SK-N-SH treated with all-trans-retinoic acid at 6 μM for 48 hours (cell line): ENCODE results near the gene MMP26.

ENCODE experiments used
- ATAC-seq: fragments of 200-7000 bp; cut with Tn5 transposase; 3 replicates; pipeline ENCODE4 v1.9.1; 2020; ENCODE audit warnings: mild to moderate bottlenecking, moderate library complexity
- ARNTL ChIP-seq: fragments of 450-650 bp; formaldehyde crosslinking; IDR thresholded peaks from 2 replicates; pipeline ENCODE4 v1.5.0; 2020; ENCODE audit warnings: low read depth, mild to moderate bottlenecking, moderate library complexity, borderline replicate concordance
- BACH2 ChIP-seq: fragments of 250-450 bp; sonication (Bioruptor Pico); IDR thresholded peaks from 2 replicates; pipeline ENCODE4 v1.9.0; 2021; ENCODE audit warnings: mild to moderate bottlenecking, borderline replicate concordance
- CREB5 ChIP-seq: fragments of 250-450 bp; sonication (Bioruptor Pico); IDR thresholded peaks from 2 replicates; pipeline ENCODE4 v1.5.1; 2020; ENCODE audit warnings: low read depth, mild to moderate bottlenecking, moderate library complexity
- CSDC2 ChIP-seq: fragments of 250-450 bp; sonication (Bioruptor Pico); IDR thresholded peaks from 2 replicates; pipeline ENCODE4 v1.5.0; 2020; ENCODE audit warnings: mild to moderate bottlenecking, moderate library complexity
- CSRNP3 ChIP-seq: fragments of 250-450 bp; sonication (Bioruptor Pico); IDR thresholded peaks from 2 replicates; pipeline ENCODE4 v1.5.1; 2021; ENCODE audit warnings: mild to moderate bottlenecking, moderate library complexity
- GLIS3 ChIP-seq: fragments of 250-450 bp; sonication (Bioruptor Pico); IDR thresholded peaks from 2 replicates; pipeline ENCODE4 v1.5.0; 2020; ENCODE audit warnings: mild to moderate bottlenecking, moderate library complexity
- POU6F1 ChIP-seq: fragments of 250-450 bp; sonication (Bioruptor Pico); IDR thresholded peaks from 2 replicates; pipeline ENCODE4 v1.8.0; 2021; ENCODE audit warnings: low read depth, mild to moderate bottlenecking, moderate library complexity, borderline replicate concordance
- PPARA ChIP-seq: fragments of 250-450 bp; sonication (Bioruptor Pico); IDR thresholded peaks from 2 replicates; pipeline ENCODE4 v1.5.0; 2020; ENCODE audit warnings: mild to moderate bottlenecking, borderline replicate concordance
- RARB ChIP-seq: fragments of 250-450 bp; sonication (Bioruptor Pico); IDR thresholded peaks from 2 replicates; pipeline ENCODE4 v1.8.0; 2021; ENCODE audit warnings: mild to moderate bottlenecking, moderate library complexity
- SNAI2 ChIP-seq: fragments of 250-450 bp; sonication (Bioruptor Pico); IDR thresholded peaks from 2 replicates; pipeline ENCODE4 v1.5.0; 2020; ENCODE audit warnings: mild to moderate bottlenecking, moderate library complexity
- TCF4 ChIP-seq: fragments of 250-450 bp; sonication (Bioruptor Pico); IDR thresholded peaks from 2 replicates; pipeline ENCODE4 v1.8.0; 2021; ENCODE audit warnings: mild to moderate bottlenecking, moderate library complexity, borderline replicate concordance
- TOX ChIP-seq: fragments of 250-450 bp; sonication (Bioruptor Pico); IDR thresholded peaks from 2 replicates; pipeline ENCODE4 v1.8.0; 2021; ENCODE audit warnings: mild to moderate bottlenecking, moderate library complexity, borderline replicate concordance
- TSHZ2 ChIP-seq: fragments of 250-450 bp; sonication (Bioruptor Pico); IDR thresholded peaks from 2 replicates; pipeline ENCODE4 v1.5.0; 2020; ENCODE audit warnings: mild to moderate bottlenecking, moderate library complexity
- ZC3H10 ChIP-seq: fragments of 250-450 bp; sonication (Bioruptor Pico); IDR thresholded peaks from 2 replicates; pipeline ENCODE4 v1.5.1; 2021; ENCODE audit warnings: mild to moderate bottlenecking, moderate library complexity
- ZFP3 ChIP-seq: fragments of 250-450 bp; sonication (Bioruptor Pico); IDR thresholded peaks from 2 replicates; pipeline ENCODE4 v1.5.0; 2020; ENCODE audit warnings: mild to moderate bottlenecking, moderate library complexity
- ZFP30 ChIP-seq: fragments of 450-650 bp; formaldehyde crosslinking; IDR thresholded peaks from 2 replicates; pipeline ENCODE4 v1.5.0; 2022; ENCODE audit warnings: mild to moderate bottlenecking, moderate library complexity
- ZNF565 ChIP-seq: fragments of 450-650 bp; formaldehyde crosslinking; conservative IDR thresholded peaks from 2 replicates; pipeline ENCODE4 v1.5.0; 2020; ENCODE audit warnings: low read depth, mild to moderate bottlenecking, moderate library complexity
- ZNF70 ChIP-seq: fragments of 450-650 bp; formaldehyde crosslinking; IDR thresholded peaks from 2 replicates; pipeline ENCODE4 v1.5.0; 2020; ENCODE audit warnings: mild to moderate bottlenecking, moderate library complexity
- ZNF8 ChIP-seq: fragments of 450-650 bp; formaldehyde crosslinking; IDR thresholded peaks from 2 replicates; pipeline ENCODE4 v1.5.0; 2020; ENCODE audit warnings: mild to moderate bottlenecking, moderate library complexity

Gene MMP26

GRCh38 chr11:4704054-4704789, at the start of gene MMP26:
MMP26 (plus strand) TSS chr11:4704784.
- TF ChIP-seq ARNTL (CRISPR knock-in tag): no peak
- ATAC-seq: no peak

GRCh38 chr11:4658629-4659445, 45.7 kb upstream of the MMP26 start:
- TF ChIP-seq ZFP30 (CRISPR knock-in tag) (no peak), ARNTL (CRISPR knock-in tag) (no peak), POU6F1 (no peak), TSHZ2 (no peak), ZNF70 (CRISPR knock-in tag) (no peak), BACH2 (CRISPR knock-in tag) (no peak), TOX (no peak), CSDC2 (CRISPR knock-in tag) (no peak), ZNF8 (no peak), GLIS3 (CRISPR knock-in tag) (no peak), ZC3H10 (CRISPR knock-in tag) (no peak), CSRNP3 (CRISPR knock-in tag) (no peak), ZNF565 (no peak), ZFP3 (no peak), PPARA (CRISPR knock-in tag) (no peak), RARB (CRISPR knock-in tag) (no peak)
- ATAC-seq: no peak

GRCh38 chr11:4662876-4663275, 41.7 kb upstream of the MMP26 start:
- TF ChIP-seq RARB (CRISPR knock-in tag): no peak
- ATAC-seq: no peak

- ATAC-seq: no peak
- TF ChIP-seq ZNF70 (CRISPR knock-in tag) (no peak), PPARA (CRISPR knock-in tag) (no peak), ARNTL (CRISPR knock-in tag) (no peak), CREB5 (CRISPR knock-in tag) (no peak), TCF4 (CRISPR knock-in tag) (no peak), CSDC2 (CRISPR knock-in tag) (no peak)
Observed at GRCh38 chr11:4664183-4664582, 40.4 kb upstream of the MMP26 start.

GRCh38 chr11:4664786-4665185, 39.8 kb upstream of the MMP26 start:
- ATAC-seq: no peak
- TF ChIP-seq ZNF8: no peak
- no peak for TF ChIP-seq SNAI2 (CRISPR knock-in tag)
- TF ChIP-seq CSDC2 (CRISPR knock-in tag): no peak
- TF ChIP-seq ZFP30 (CRISPR knock-in tag): no peak
